GM23248 (cell line): Measurements from ENCODE around the gene GPAT3. TPM values are rescaled to one million over a fixed set of nuclear protein-coding genes. Genes with fewer than 3 reads are reported as not detected.

Experiments
- DNase-seq: peaks from one replicate; pipeline ENCODE4 v3.0.0-alpha.2; 2015
- H2AFZ ChIP-seq: fragments of 200-600 bp; sonication (generic); 2 replicates; pipeline ENCODE4 v1.6.1; 2016; ENCODE audit warnings: antibody characterized with exemption
- H3F3A ChIP-seq: fragments of 200-600 bp; sonication (generic); 2 replicates; pipeline ENCODE4 v1.6.1; 2016; ENCODE audit warnings: mild to moderate bottlenecking, antibody characterized with exemption, mixed run types; ENCODE audit not compliant: insufficient read depth
- H3K27ac ChIP-seq: fragments of 200-600 bp; sonication (generic); 2 replicates; pipeline ENCODE4 v1.5.1; 2016; ENCODE audit warnings: mild to moderate bottlenecking
- H3K27me3 ChIP-seq: fragments of 200-600 bp; sonication (generic); replicated peaks from 2 replicates; pipeline ENCODE4 v1.6.1; 2016; ENCODE audit warnings: mild to moderate bottlenecking; ENCODE audit not compliant: insufficient read depth
- H3K36me3 ChIP-seq: fragments of 200-600 bp; sonication (generic); 2 replicates; pipeline ENCODE4 v1.6.1; 2016; ENCODE audit warnings: low read depth, mild to moderate bottlenecking
- H3K4me1 ChIP-seq: fragments of 200-600 bp; sonication (generic); 2 replicates; pipeline ENCODE4 v1.6.1; 2016; ENCODE audit warnings: mild to moderate bottlenecking; ENCODE audit not compliant: insufficient read depth
- H3K4me2 ChIP-seq: fragments of 200-600 bp; sonication (generic); one replicate; pipeline ENCODE4 v1.6.1; 2016; ENCODE audit warnings: mild to moderate bottlenecking; ENCODE audit not compliant: unreplicated experiment
- H3K4me3 ChIP-seq: fragments of 200-600 bp; sonication (generic); 2 replicates; pipeline ENCODE4 v1.5.1; 2016; ENCODE audit warnings: mild to moderate bottlenecking
- H3K79me2 ChIP-seq: fragments of 200-600 bp; sonication (generic); 2 replicates; pipeline ENCODE4 v1.6.1; 2016; ENCODE audit warnings: mild to moderate bottlenecking; ENCODE audit not compliant: insufficient read depth
- H3K9ac ChIP-seq: fragments of 200-600 bp; sonication (generic); 2 replicates; pipeline ENCODE4 v1.6.1; 2016; ENCODE audit warnings: mild to moderate bottlenecking
- H3K9me2 ChIP-seq: fragments of 200-600 bp; sonication (generic); 2 replicates; pipeline ENCODE4 v1.6.1; 2016; ENCODE audit warnings: mixed run types, mild to moderate bottlenecking, moderate library complexity; ENCODE audit not compliant: insufficient read depth
- H3K9me3 ChIP-seq: fragments of 200-600 bp; sonication (generic); one replicate; pipeline ENCODE4 v1.6.1; 2017; ENCODE audit warnings: low read depth
- H4K20me1 ChIP-seq: fragments of 200-600 bp; sonication (generic); 2 replicates; pipeline ENCODE4 v1.6.0; 2016; ENCODE audit not compliant: insufficient read depth
- EZH2 ChIP-seq: fragments of 200-600 bp; sonication (generic); IDR thresholded peaks from 2 replicates; pipeline ENCODE4 v1.6.1; 2018; ENCODE audit warnings: antibody characterized with exemption, mild to moderate bottlenecking; ENCODE audit not compliant: insufficient read depth, poor library complexity, severe bottlenecking
- EZH2phosphoT487 ChIP-seq: fragments of 200-600 bp; sonication (generic); IDR thresholded peaks from 2 replicates; pipeline ENCODE4 v1.6.1; 2018; ENCODE audit warnings: antibody characterized with exemption, moderate library complexity, mild to moderate bottlenecking, low read depth; ENCODE audit not compliant: insufficient read depth
- WGBS, 2 experiments: methylation state at CpG; one replicate each; pipeline ENCODE4 v1.1.6; 2015 to 2017; ENCODE audit warnings: low lambda C conversion rate in 2 of 2, low coverage in 1 of 2; ENCODE audit errors: missing lambda C conversion rate in 2 of 2; 5-methylcytosine and 5-hydroxymethylcytosine counted together
- in situ Hi-C: fragments of 300-500 bp; cut with MboI; formaldehyde crosslinking; loops from 2 replicates; pipeline ENCODE4 v1.15.0; 2020
- polyA plus RNA-seq: library from polyadenylated mRNA; unstranded; fragments of >200 nt; fragmentation: Nextera tagmentation; extraction: Ambion mirVana; gene quantifications from 2 replicates; pipeline ENCODE4 v1.2.1, GENCODE V29; 2016
- total RNA-seq: library from RNA; depleted of rRNA; stranded (reverse); fragments of >200 nt; shearing (Covaris generic); gene quantifications from 2 replicates; pipeline ENCODE4 v1.2.3, GENCODE V29; 2014

GPAT3 gene
- total and polyA plus RNA-seq, 2 experiments from 2014 or later: 1.7 to 2.5 TPM

DNA sequence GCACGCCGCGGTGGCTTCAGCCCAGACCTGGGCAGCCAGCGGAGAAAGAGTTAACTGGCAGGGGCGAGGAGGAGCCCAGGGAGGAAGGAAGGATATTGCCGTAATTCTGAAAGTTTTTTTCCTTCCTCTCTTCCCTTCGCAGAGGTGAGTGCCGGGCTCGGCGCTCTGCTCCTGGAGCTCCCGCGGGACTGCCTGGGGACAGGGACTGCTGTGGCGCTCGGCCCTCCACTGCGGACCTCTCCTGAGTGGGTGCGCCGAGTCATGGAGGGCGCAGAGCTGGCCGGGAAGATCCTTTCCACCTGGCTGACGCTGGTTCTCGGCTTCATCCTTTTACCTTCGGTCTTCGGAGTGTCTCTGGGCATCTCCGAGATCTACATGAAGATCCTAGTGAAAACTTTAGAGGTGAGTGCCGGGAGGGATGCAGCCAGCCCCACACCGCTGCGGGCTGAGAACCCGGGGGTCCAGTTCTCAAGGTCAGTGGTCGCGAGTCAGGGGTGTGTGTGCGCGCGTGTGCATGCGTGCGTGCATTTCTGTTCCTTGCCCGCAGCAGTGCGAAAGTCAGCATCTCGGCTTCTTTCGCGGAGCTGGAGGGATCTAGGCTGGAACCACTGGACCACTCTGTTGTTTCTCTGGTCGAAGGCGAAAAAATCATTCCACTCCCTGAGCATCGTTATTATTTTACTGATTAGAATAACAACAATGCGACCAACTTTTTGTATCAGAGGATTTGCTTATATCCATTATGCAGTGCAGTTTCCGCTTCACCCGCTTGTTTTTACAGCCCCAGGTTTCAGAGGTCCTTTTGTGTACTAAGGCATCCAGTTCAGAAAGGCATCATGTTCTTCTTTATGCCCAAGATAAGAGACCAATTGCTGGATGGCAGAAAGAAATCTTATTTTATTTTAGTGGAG lies 709 bp downstream of the GPAT3 start:
- Histone ChIP-seq H3K36me3 (no peaks in the 10 kb centered on the region), H3K9me3 (no peaks in the 10 kb centered on the region), H3K9ac (peak overlapping the region; percentile 78), H4K20me1 (no peaks in the 10 kb centered on the region), H3K27me3 (peaks cover 19% of the 10 kb centered on the region), H3K4me2 (peak overlapping the region; percentile 97), H3K4me1 (peaks cover 5% of the 10 kb centered on the region; the same call in 1 of the 2 replicates), H3K4me3 (peak overlapping the region; percentile 93), H3K9me2 (no peaks in the 10 kb centered on the region), H3K27ac (no peak overlapping the region), H3K79me2 (0 out of 2 replicates have a peak, but pooled peaks cover 3% of the 10 kb centered on the region), H2AFZ (peak overlapping the region; percentile 96), H3F3A (no peaks in the 10 kb centered on the region)
- TF ChIP-seq EZH2phosphoT487 (no peak), EZH2 (no peak)
- WGBS, 2 experiments: 15% methylated on average over 43 to 45 of the region's 46 CpGs
- DNase-seq: peak; percentile 42
- in situ Hi-C loops: no loop called here

DNA sequence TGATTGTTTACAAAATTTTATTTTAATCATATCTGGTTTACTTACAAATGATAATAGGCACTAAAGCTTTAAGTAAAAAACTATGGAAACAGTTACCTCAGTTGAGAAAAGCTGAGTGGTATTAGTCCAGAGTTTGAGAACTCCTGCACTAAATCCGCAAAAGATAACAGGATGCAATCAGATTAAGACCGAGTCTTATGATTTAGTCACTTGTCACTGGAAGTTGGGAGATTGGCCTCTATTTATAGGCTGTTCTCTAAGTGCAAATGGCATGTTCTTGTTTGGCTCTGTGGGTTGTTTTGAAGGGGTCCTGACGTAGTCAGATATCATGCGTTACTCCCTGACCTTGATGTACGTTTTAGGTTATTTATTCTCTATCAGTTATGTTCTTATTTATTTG lies 6.3 kb downstream of the GPAT3 start:
- Histone ChIP-seq H4K20me1 (no peaks in the 10 kb centered on the region), H3K9me3 (no peaks in the 10 kb centered on the region), H3K4me2 (no peak overlapping the region), H3F3A (no peaks in the 10 kb centered on the region), H3K27me3 (no peaks in the 10 kb centered on the region), H3K36me3 (no peaks in the 10 kb centered on the region), H3K79me2 (0 out of 2 replicates have a peak, but pooled peaks cover 3% of the 10 kb centered on the region), H3K4me3 (no peak overlapping the region), H3K9ac (no peak overlapping the region), H3K9me2 (no peaks in the 10 kb centered on the region), H2AFZ (no peak overlapping the region), H3K4me1 (no peaks in the 10 kb centered on the region; the same call in 1 of the 2 replicates), H3K27ac (no peak overlapping the region)
- 84 to 89% methylated on average over 5 of the region's 5 CpGs for WGBS, 2 experiments
- no peak for TF ChIP-seq EZH2phosphoT487
- TF ChIP-seq EZH2: no peak
- no peak for DNase-seq
- in situ Hi-C loops: no loop called here

DNA sequence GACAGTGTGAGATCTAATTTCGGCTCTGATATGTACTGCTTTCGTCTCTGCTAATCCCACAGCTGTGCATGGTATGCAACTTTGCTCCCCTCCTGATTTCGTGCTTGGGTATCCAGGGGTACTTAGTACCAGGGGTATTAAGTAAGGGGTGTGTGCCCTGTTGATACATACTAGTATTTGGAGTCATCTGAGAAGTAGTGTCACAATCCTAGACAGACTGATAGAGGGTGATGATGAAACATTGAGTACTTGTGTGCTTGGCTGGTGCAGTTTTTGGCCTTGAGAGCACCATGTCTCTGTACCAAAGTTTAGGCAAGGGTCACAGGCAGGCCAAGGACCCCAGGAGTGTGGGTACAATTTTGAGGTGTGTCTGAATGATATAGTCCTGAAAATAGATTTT lies 10.9 kb downstream of the GPAT3 start:
- Histone ChIP-seq H3K4me2 (no peak overlapping the region), H3K9ac (no peak overlapping the region), H4K20me1 (no peaks in the 10 kb centered on the region), H3K79me2 (no peaks in the 10 kb centered on the region), H3F3A (peaks cover 20% of the 10 kb centered on the region), H3K9me3 (no peaks in the 10 kb centered on the region), H3K9me2 (no peaks in the 10 kb centered on the region), H3K4me3 (no peak overlapping the region), H2AFZ (no peak overlapping the region), H3K36me3 (no peaks in the 10 kb centered on the region), H3K27me3 (no peaks in the 10 kb centered on the region), H3K4me1 (peaks cover 17% of the 10 kb centered on the region), H3K27ac (no peak overlapping the region)
- in situ Hi-C loops: no loop called here
- TF ChIP-seq EZH2 (no peak), EZH2phosphoT487 (no peak)
- WGBS, 2 experiments: 91 to 94% methylated on average over 3 of the region's 3 CpGs
- peak; percentile 37 for DNase-seq

DNA sequence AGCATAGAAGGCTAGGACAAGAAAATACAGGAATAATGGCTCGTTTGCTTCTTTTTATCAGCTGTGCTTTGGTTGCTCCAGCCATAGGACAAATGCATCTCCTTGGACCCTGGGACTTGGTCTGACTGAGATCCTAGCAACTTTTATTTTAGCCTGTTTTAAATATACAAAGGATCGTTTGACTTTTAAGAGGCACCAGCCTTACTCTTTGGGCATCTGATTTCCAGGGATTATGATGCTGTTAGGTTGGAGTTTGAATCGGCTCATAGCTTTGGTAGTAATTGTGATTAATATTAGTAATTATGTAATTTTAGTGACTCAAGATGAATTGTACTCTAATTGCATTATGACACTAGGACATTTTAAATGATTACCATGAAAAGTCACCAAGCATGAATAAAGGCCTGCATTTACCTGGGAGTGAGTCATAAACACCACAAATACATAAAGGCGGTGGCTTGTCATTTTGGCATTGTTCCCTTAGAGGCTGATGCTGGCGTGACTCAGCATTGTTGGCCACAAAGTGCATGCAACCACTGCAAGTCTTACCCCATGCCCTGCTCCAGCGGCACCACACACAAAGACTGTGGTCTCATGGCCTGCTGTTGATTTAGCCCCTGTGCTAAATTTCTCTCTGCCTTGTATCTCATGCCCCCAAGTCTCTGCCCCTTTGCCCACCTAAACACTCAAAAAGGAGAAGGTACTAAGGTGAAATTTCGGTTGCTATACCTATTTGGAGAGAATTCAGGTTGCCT lies 12.4 kb downstream of the GPAT3 start:
- peaks cover 36% of the 10 kb centered on the region for H3F3A ChIP-seq
- no peak for TF ChIP-seq EZH2
- TF ChIP-seq EZH2phosphoT487: no peak
- H2AFZ ChIP-seq: no peak overlapping the region
- H3K4me2 ChIP-seq: peak overlapping the region; percentile 25
- peak; percentile 98 for DNase-seq
- no peaks in the 10 kb centered on the region for H3K36me3 ChIP-seq
- H3K27ac ChIP-seq: peak overlapping the region; percentile 66
- H3K27me3 ChIP-seq: no peaks in the 10 kb centered on the region
- H3K9ac ChIP-seq: peak overlapping the region; percentile 45
- no peaks in the 10 kb centered on the region for H3K9me2 ChIP-seq
- H3K4me3 ChIP-seq: no peak overlapping the region
- in situ Hi-C loops: no loop called here
- no peaks in the 10 kb centered on the region for H3K9me3 ChIP-seq
- H4K20me1 ChIP-seq: no peaks in the 10 kb centered on the region
- no peaks in the 10 kb centered on the region for H3K79me2 ChIP-seq
- peaks cover 32% of the 10 kb centered on the region for H3K4me1 ChIP-seq
- 16 to 19% methylated on average over 7 of the region's 7 CpGs for WGBS, 2 experiments
